Caco-2 (cell line): Measurements from ENCODE around the gene SBF2. TPM values are rescaled to one million over a fixed set of nuclear protein-coding genes. Genes with fewer than 3 reads are reported as not detected.
A peak's percentile ranks its signal among the peaks of the same experiment; 100 is the strongest.

Source experiments
- BruUV-seq: library from RNA; stranded (reverse); fragments of 400-500 nt; replicated peaks from 2 replicates; lab custom pipeline; 2021; lab: Mats Ljungman, UMichigan
- CTCF ChIA-PET: fragments of 300-600 bp; sonication (Branson Sonifier 250); formaldehyde crosslinking; loops from one replicate; lab custom pipeline; 2022; ENCODE audit warnings: antibody characterized with exemption; lab: Charles Lee
- POLR2A ChIA-PET: fragments of 300-600 bp; sonication (Branson Sonifier 250); formaldehyde crosslinking; loops from one replicate; lab custom pipeline; 2022; ENCODE audit warnings: antibody characterized with exemption; lab: Charles Lee
- DNase-seq, 2 experiments: peaks; one replicate each; pipeline versions ENCODE4 v3.0.0 to v3.0.0-alpha.2; 2020 to 2022
- H3K27me3 ChIP-seq: replicated peaks from 2 replicates; pipeline ENCODE4 v1.6.0; 2011; ENCODE audit warnings: low read length; ENCODE audit not compliant: control insufficient read depth, insufficient read depth
- H3K36me3 ChIP-seq: 2 replicates; pipeline ENCODE4 v1.5.1; 2011; ENCODE audit warnings: low read length; ENCODE audit not compliant: control insufficient read depth, insufficient read depth
- H3K4me1 ChIP-seq: fragments of 250-450 bp; sonication (Bioruptor Pico); 2 replicates; pipeline ENCODE4 v1.5.1; 2020; ENCODE audit warnings: mild to moderate bottlenecking
- H3K4me3 ChIP-seq: 2 replicates; pipeline ENCODE4 v1.5.1; 2011; ENCODE audit warnings: low read depth, mild to moderate bottlenecking, control low read depth, low read length
- H3K9me3 ChIP-seq: fragments of 250-450 bp; sonication (Bioruptor Pico); 2 replicates; pipeline ENCODE4 v1.5.1; 2020; ENCODE audit warnings: mild to moderate bottlenecking, moderate library complexity
- H3K27ac Mint-ChIP-seq: one replicate; pipeline ENCODE4 v1.8.0; 2022; ENCODE audit warnings: mixed read lengths; ENCODE audit not compliant: unreplicated experiment
- H3K27me3 Mint-ChIP-seq: one replicate; pipeline ENCODE4 v1.8.0; 2022; ENCODE audit warnings: mixed read lengths; ENCODE audit not compliant: insufficient read depth, unreplicated experiment
- H3K36me3 Mint-ChIP-seq: one replicate; pipeline ENCODE4 v1.8.0; 2022; ENCODE audit warnings: mild to moderate bottlenecking, mixed read lengths; ENCODE audit not compliant: insufficient read depth, unreplicated experiment
- H3K4me1 Mint-ChIP-seq: one replicate; pipeline ENCODE4 v1.8.0; 2022; ENCODE audit warnings: low read depth, mixed read lengths; ENCODE audit not compliant: unreplicated experiment
- H3K4me3 Mint-ChIP-seq: one replicate; pipeline ENCODE4 v1.8.0; 2022; ENCODE audit warnings: mild to moderate bottlenecking, moderate library complexity, mixed read lengths; ENCODE audit not compliant: unreplicated experiment
- H3K9me3 Mint-ChIP-seq: one replicate; pipeline ENCODE4 v1.8.0; 2022; ENCODE audit warnings: mixed read lengths; ENCODE audit not compliant: unreplicated experiment
- CTCF ChIP-seq, 2 experiments: fragments of 200-600 bp in 1 of 2; IDR thresholded peaks; 1 replicate in 1 of 2; 2 replicates in 1 of 2; pipeline versions ENCODE4 v1.5.1 to v1.8.0; 2011 to 2022; ENCODE audit warnings: antibody characterized with exemption in 1 of 2, control low read depth in 1 of 2, inconsistent platforms in 1 of 2, low read depth in 1 of 2, low read length in 1 of 2, mild to moderate bottlenecking in 1 of 2, moderate library complexity in 1 of 2; ENCODE audit not compliant: insufficient read depth in 1 of 2, severe bottlenecking in 1 of 2, unreplicated experiment in 1 of 2
- intact Hi-C: fragments of 100-400 bp; cut with micrococcal nuclease; formaldehyde crosslinking; loops from one replicate; pipeline ENCODE4 v1.10.0; 2022; ENCODE audit not compliant: unreplicated experiment
- total RNA-seq: library from RNA; stranded (reverse); gene quantifications from 2 replicates; pipeline ENCODE4 v1.2.3, GENCODE V29; 2022

The SBF2 gene
- total RNA-seq, 1 experiment from 2014 or later, result 72.2 TPM

- H3K9me3 ChIP-seq, result no peaks in the 10 kb centered on the region
- intact Hi-C loops, result loop anchor here (1.0 to 10.0 kb wide), 6 partner anchors 67 to 358 kb away; no protein-coding TSS in a partner anchor
- no peak overlapping the region for H3K27ac Mint-ChIP-seq
Measured at GRCh38 chr11:9972989-9973388, 321.0 kb downstream of the SBF2 start.

GRCh38 chr11:9971894-9972293 lies 322.1 kb downstream of the SBF2 start:
- no TSS peak for BruUV-seq
- POLR2A ChIA-PET, result no interaction called here

More at GRCh38 chr11:9972989-9973388, 321.0 kb downstream of the SBF2 start:
- Mint-ChIP-seq H3K4me1 (peaks cover 6% of the 10 kb centered on the region), H3K4me3 (no peak overlapping the region), H3K27me3 (no peaks in the 10 kb centered on the region), H3K36me3 (no peaks in the 10 kb centered on the region), H3K9me3 (no peaks in the 10 kb centered on the region)
- H3K4me3 ChIP-seq, result no peak overlapping the region
- ChIA-PET CTCF (interaction anchor here (0.6 to 1.4 kb wide), 9 partner anchors 10 to 214 kb away, joined by 3 to 11 read pairs (median 3); no protein-coding TSS in a partner anchor), POLR2A (no interaction called here)
- no peaks in the 10 kb centered on the region for H3K36me3 ChIP-seq
- H3K27me3 ChIP-seq, result no peaks in the 10 kb centered on the region
- peak; percentile 62 to 82 for TF ChIP-seq CTCF (IDR thresholded peaks at IDR 0.05; ENCODE audit: insufficient read depth in 1 of 2, low read depth in 1 of 2, low read length in 1 of 2, severe bottlenecking in 1 of 2, unreplicated experiment in 1 of 2)
- peak in 1 of 2 experiments; percentile 41 for DNase-seq
- peaks cover 18% of the 10 kb centered on the region for H3K4me1 ChIP-seq
- no TSS peak for BruUV-seq

GRCh38 chr11:9969068-9969467 lies 325.0 kb downstream of the SBF2 start:
- Mint-ChIP-seq H3K9me3 (no peaks in the 10 kb centered on the region), H3K27ac (no peak overlapping the region), H3K4me3 (no peak overlapping the region), H3K4me1 (peaks cover 6% of the 10 kb centered on the region), H3K36me3 (no peaks in the 10 kb centered on the region), H3K27me3 (no peaks in the 10 kb centered on the region)
- DNase-seq, result no peak
- intact Hi-C loops, result no loop called here
- H3K9me3 ChIP-seq, result no peaks in the 10 kb centered on the region
- H3K27me3 ChIP-seq, result no peaks in the 10 kb centered on the region
- peaks cover 17% of the 10 kb centered on the region for H3K4me1 ChIP-seq
- no peaks in the 10 kb centered on the region for H3K36me3 ChIP-seq
- ChIA-PET POLR2A (no interaction called here), CTCF (interaction anchor here (2.5 kb wide), 1 partner anchor 210 kb away, joined by 5 read pairs; no protein-coding TSS in a partner anchor)
- H3K4me3 ChIP-seq, result no peak overlapping the region
- no peak for TF ChIP-seq CTCF (IDR thresholded peaks at IDR 0.05; ENCODE audit: insufficient read depth in 1 of 2, low read depth in 1 of 2, low read length in 1 of 2, severe bottlenecking in 1 of 2, unreplicated experiment in 1 of 2)
- BruUV-seq, result no TSS peak

More at GRCh38 chr11:9971894-9972293, 322.1 kb downstream of the SBF2 start:
- H3K9me3 Mint-ChIP-seq, result no peaks in the 10 kb centered on the region
- peaks cover 6% of the 10 kb centered on the region for H3K4me1 Mint-ChIP-seq
- H3K4me3 Mint-ChIP-seq, result no peak overlapping the region
- Histone ChIP-seq H3K9me3 (no peaks in the 10 kb centered on the region), H3K36me3 (no peaks in the 10 kb centered on the region), H3K4me1 (peaks cover 18% of the 10 kb centered on the region), H3K27me3 (no peaks in the 10 kb centered on the region), H3K4me3 (no peak overlapping the region)
- TF ChIP-seq CTCF (IDR thresholded peaks at IDR 0.05; ENCODE audit: insufficient read depth in 1 of 2, low read depth in 1 of 2, low read length in 1 of 2, severe bottlenecking in 1 of 2, unreplicated experiment in 1 of 2), result no peak
- H3K27ac Mint-ChIP-seq, result no peak overlapping the region
- H3K27me3 Mint-ChIP-seq, result no peaks in the 10 kb centered on the region
- no peaks in the 10 kb centered on the region for H3K36me3 Mint-ChIP-seq
- no peak for DNase-seq
- CTCF ChIA-PET, result no interaction called here
- intact Hi-C loops, result loop anchor here (5.0 to 10.0 kb wide), 2 partner anchors 350 to 357 kb away; no protein-coding TSS in a partner anchor
